GM21717 (cell line): ENCODE data around the gene MIS18A.
A peak's percentile ranks its signal among the peaks of the same experiment; 100 is the strongest.
"Not testable (repeated sequence)": the region's sequence is repeated elsewhere in the genome, so short reads cannot be mapped to it uniquely, and the experiment has no call there.

ENCODE experiments used
- ATAC-seq: cut with Tn5 transposase; IDR thresholded peaks from one replicate; pipeline ENCODE4 v1.9.1; 2021; ENCODE audit warnings: mild to moderate bottlenecking, moderate library complexity; ENCODE audit not compliant: unreplicated experiment

MIS18A gene

DNA sequence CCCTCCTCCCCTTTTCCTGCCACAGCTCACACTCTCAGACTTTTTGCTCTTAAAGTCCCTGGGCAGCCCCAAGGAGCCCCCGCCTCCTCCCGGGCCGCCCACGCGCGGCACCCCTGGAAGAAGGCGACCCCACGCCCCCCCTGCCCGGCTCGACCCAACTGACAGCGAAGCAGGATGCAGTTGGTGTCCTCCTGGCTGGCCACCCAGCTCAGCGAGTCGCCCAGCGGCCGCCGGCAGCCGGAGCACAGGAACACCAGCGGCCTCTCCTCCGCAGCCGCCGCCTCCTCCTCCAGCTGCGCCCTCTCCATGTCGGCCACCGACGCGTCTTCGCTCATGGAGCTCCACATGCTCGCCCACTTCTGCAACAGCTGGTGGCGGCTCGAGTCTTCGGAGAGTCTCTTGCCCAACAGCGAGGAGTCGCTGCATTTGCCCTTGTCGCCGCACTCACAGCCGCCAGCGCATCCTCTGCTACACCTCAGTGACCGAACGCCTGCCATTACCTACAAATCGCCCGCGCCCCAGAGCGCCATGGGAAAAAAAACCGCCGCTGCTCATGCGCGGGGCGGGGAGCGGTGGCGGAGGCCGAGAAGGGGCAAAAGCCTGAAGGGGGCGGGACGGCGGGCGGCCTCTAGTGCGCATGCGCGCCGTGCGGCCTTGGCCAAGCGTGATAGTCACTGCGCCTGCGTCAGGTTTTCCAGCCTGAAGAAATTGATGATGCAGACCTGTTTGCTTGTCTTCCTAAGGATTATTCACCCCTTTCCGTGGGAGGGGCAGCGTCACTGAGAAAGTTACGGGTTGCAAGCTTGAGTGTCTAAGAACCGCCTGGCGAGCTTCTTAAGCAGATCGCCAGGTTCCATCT lies at the start of gene MIS18A:
Gene MIS18A, minus strand, starts transcription at position 532 of the 859 bp plus-strand sequence. Its CDS starts 35 bp downstream, at position 497.
- peak; percentile 88 for ATAC-seq

DNA sequence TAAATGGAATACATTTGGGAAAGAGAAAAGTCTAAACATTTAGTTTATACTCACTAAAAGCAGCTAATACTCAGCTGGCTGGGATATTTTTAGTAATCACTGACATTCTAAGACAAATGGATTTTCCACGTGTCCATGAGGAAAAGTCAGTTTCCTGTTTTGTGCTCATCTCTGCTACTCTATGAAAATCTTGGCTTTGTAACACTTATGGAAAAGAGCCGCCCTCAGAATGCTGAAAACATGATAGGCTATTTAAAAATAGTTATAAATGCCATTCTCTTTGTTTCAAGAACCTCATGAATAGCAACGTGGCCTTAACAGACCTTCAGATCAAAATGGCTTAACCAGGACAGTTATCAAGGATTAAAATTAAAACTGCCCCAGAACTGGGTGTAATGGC lies 49.7 kb upstream of the MIS18A start:
- ATAC-seq = no peak

- ATAC-seq = no peak
These were observed 46.9 kb upstream of the MIS18A start for GRCh38 chr21:32325706-32326105.

- no peak for ATAC-seq
These were observed 43.8 kb upstream of the MIS18A start for GRCh38 chr21:32322676-32323075.

- ATAC-seq = no peak
These were observed 43.3 kb upstream of the MIS18A start for GRCh38 chr21:32322103-32322502.

DNA sequence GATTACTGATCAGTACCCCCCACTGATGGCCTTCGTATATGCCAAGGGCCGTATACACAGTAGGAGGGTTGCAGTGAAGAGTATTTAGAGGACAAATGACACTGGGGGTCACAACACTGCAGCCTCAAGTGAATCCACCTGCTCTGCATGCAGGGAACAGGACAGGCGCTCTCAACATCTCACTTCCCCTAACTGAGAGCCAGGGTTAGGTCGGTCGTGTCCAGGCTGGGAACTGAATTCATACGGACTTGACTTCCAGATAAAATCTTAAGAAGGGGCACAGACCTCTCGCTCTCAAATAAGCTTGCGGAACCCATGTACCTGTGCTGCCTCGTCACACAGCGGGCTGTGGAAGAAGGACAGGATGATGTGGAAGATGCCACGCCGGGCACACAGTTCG lies 42.6 kb upstream of the MIS18A start:
- no peak for ATAC-seq

- no peak for ATAC-seq
These were observed 41.9 kb upstream of the MIS18A start for GRCh38 chr21:32320726-32321125.

DNA sequence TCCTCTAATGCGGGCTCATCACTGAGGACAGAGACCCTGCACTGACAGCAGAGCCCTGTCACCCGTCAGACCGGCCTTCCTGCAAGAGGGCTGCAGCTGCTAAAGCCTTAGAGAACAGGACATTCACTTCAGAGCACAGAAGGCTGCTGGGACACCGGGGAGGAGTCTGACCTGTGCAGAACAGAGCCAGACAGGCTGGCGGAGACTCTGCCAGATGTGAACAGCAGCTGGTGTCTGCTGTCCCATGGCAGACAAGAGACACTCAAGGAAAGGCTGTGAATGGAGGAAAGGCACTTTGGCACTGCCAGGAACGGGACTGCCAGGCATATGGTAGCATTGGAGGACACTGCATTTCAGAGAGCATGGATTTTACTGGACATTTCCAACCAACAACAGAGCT lies 41.2 kb upstream of the MIS18A start:
- ATAC-seq = no peak

DNA sequence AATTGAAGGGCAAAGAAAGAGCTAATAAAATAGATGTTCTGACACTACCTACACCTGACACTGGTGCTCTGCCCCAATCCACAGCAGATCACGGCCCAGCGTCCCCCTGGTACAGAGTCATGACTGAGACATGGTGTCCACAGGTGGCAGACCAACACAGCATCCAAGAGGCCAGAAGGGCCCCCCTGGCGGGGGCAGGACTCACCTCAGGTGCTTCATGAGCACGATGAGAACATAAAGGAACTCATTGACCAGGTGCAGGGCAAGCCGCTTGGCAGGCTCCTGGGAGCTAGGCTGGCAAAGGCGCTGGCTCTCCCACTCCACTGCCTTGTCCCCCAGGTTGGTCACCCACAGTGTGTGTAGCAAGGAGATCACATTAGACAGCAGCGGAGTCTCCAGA lies 40.2 kb upstream of the MIS18A start:
- no peak for ATAC-seq

GRCh38 chr21:32317726-32318125 lies 38.9 kb upstream of the MIS18A start:
- no peak for ATAC-seq

- ATAC-seq = no peak
These were observed 37.7 kb upstream of the MIS18A start for GRCh38 chr21:32316361-32317215.

GRCh38 chr21:32315511-32316281 lies 36.8 kb upstream of the MIS18A start:
- no peak for ATAC-seq

- ATAC-seq = no peak
These were observed 36.0 kb upstream of the MIS18A start for GRCh38 chr21:32314806-32315205.

- ATAC-seq = no peak
These were observed 34.1 kb upstream of the MIS18A start for GRCh38 chr21:32312976-32313375.

DNA sequence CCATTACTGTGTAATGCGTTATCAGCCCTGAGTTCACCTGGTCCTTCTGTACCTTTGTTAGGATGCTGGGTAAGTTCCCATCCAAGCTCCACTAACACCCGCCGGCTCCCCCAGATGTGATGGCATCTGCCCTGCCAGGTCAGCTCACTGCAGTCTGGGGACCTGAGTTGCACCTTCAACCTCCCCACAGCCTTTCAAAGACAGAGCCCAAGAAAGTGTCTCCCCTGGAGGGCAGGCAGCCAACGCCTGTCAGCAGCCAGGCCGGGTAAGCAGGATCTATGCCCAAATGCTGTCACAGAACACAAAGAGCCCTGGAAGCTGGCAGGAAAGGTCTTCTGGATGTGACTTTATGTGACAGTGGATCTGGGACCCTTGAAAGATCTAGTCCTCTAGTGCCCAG lies 33.5 kb upstream of the MIS18A start:
- no peak for ATAC-seq

DNA sequence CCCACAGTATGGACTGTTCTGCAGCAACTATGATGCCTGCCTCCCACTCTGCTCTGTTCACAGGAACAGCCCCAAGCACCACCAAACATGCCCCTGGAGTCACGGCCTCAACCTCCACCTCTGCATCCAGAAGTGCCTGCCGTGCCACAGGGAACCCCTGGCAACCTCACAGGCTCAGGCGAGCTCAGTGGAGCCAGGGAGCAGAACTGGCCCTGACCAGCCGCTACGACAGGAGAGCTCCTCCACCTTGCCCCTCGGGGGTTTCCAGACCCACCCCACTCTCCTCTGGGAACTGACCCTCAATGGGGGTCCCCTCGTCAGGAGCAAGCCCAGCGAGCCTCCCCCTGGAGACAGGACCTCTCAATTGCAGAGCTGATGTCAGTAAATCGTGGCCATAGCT lies 32.8 kb upstream of the MIS18A start:
- ATAC-seq = no peak

- not testable (repeated sequence) for ATAC-seq
These were observed 32.1 kb upstream of the MIS18A start for GRCh38 chr21:32310976-32311375.

GRCh38 chr21:32309906-32310460 lies 31.1 kb upstream of the MIS18A start:
- ATAC-seq = no peak

- no peak for ATAC-seq
These were observed 29.8 kb upstream of the MIS18A start for GRCh38 chr21:32308696-32309095.

GRCh38 chr21:32307706-32308105 lies 28.9 kb upstream of the MIS18A start:
- ATAC-seq = no peak
